B cell (primary cell): Measurements from ENCODE around the gene OR2G6. TPM values are rescaled to one million over a fixed set of nuclear protein-coding genes. Genes with fewer than 3 reads are reported as not detected.
"Not testable (repeated sequence)": the region's sequence is repeated elsewhere in the genome, so short reads cannot be mapped to it uniquely, and the experiment has no call there.

Experiments
- ATAC-seq: fragments of 200-7000 bp; cut with Tn5 transposase; one replicate; pipeline ENCODE4 v1.10.0; 2021; ENCODE audit warnings: low read depth, mild to moderate bottlenecking, moderate number of reproducible peaks, moderate library complexity
- CTCF ChIA-PET: fragments of 350-600 bp; sonication (Branson Sonifier 250); formaldehyde crosslinking; loops from one replicate; lab custom pipeline; 2021; ENCODE audit warnings: antibody characterized with exemption, inconsistent platforms; lab: Charles Lee
- POLR2A ChIA-PET: fragments of 350-600 bp; sonication (Branson Sonifier 250); formaldehyde crosslinking; loops from one replicate; lab custom pipeline; 2021; ENCODE audit warnings: antibody characterized with exemption; lab: Charles Lee
- DNase-seq: peaks from one replicate; pipeline ENCODE4 v3.0.0; 2013
- H2AFZ ChIP-seq: 2 replicates; pipeline ENCODE4 v1.6.1; 2012; ENCODE audit warnings: mild to moderate bottlenecking, low read depth, low read length; ENCODE audit not compliant: insufficient read depth, poor library complexity, severe bottlenecking
- H3K27ac ChIP-seq, 2 donors: 1 replicate in 1 of 2; 2 replicates in 1 of 2; pipeline ENCODE4 v1.5.1; 2012 to 2013; ENCODE audit warnings: low read length in 2 of 2, mild to moderate bottlenecking in 2 of 2, moderate library complexity in 1 of 2
- H3K27me3 ChIP-seq, 4 experiments: fragments of 200-600 bp in 1 of 4; sonication (generic) in 1 of 4; replicated peaks in 1 of 4; 1 replicate in 2 of 4; 2 replicates in 2 of 4; pipeline versions ENCODE4 v1.6.1 to v1.7.0; 2013 to 2016; ENCODE audit warnings: low read length in 3 of 4, mild to moderate bottlenecking in 2 of 4, mixed read lengths in 1 of 4, moderate library complexity in 1 of 4; ENCODE audit not compliant: insufficient read depth in 4 of 4, control insufficient read depth in 3 of 4; ENCODE audit errors: control extremely low read depth in 1 of 4
- H3K36me3 ChIP-seq, 2 experiments: replicated peaks in 1 of 2; 1 replicate in 1 of 2; 2 replicates in 1 of 2; pipeline versions ENCODE4 v1.6.1 to v1.7.1; 2013; ENCODE audit warnings: low read length in 1 of 2; ENCODE audit not compliant: insufficient read depth in 2 of 2, control insufficient read depth in 1 of 2; ENCODE audit errors: control extremely low read depth in 1 of 2, extremely low read depth in 1 of 2
- H3K4me1 ChIP-seq, 2 donors: fragments of 200-600 bp in 1 of 2; sonication (generic) in 1 of 2; 1 replicate in 1 of 2; 2 replicates in 1 of 2; pipeline versions ENCODE4 v1.5.1 to v1.6.1; 2013 to 2017; ENCODE audit warnings: low read length in 2 of 2; ENCODE audit not compliant: control insufficient read depth in 2 of 2, insufficient read depth in 2 of 2
- H3K4me2 ChIP-seq: replicated peaks from 2 replicates; pipeline ENCODE3; 2012; ENCODE audit warnings: mild to moderate bottlenecking, low read depth, low read length; ENCODE audit not compliant: poor library complexity, severe bottlenecking
- H3K4me3 ChIP-seq, 5 experiments: fragments of 200-600 bp in 1 of 5; sonication (generic) in 1 of 5; 1 replicate in 3 of 5; 2 replicates in 2 of 5; pipeline versions ENCODE4 v1.5.1 to v1.7.0; 2011 to 2016; ENCODE audit warnings: low read length in 4 of 5, mild to moderate bottlenecking in 4 of 5, low read depth in 2 of 5, control low read depth in 1 of 5, moderate library complexity in 1 of 5; ENCODE audit not compliant: insufficient read depth in 1 of 5; ENCODE audit errors: control extremely low read depth in 1 of 5, extremely low read depth in 1 of 5
- H3K79me2 ChIP-seq: fragments of 200-600 bp; sonication (generic); one replicate; pipeline ENCODE4 v1.6.0; 2016; ENCODE audit warnings: low read length; ENCODE audit not compliant: control insufficient read depth, insufficient read depth
- H3K9ac ChIP-seq: fragments of 200-600 bp; sonication (generic); 2 replicates; pipeline ENCODE4 v1.6.1; 2017; ENCODE audit warnings: mild to moderate bottlenecking, low read length, moderate library complexity
- H3K9me3 ChIP-seq, 3 donors: one replicate each; pipeline versions ENCODE4 v1.6.1 to v1.7.1; 2013; ENCODE audit warnings: low read length in 2 of 3; ENCODE audit not compliant: control insufficient read depth in 2 of 3, insufficient read depth in 1 of 3; ENCODE audit errors: control extremely low read depth in 1 of 3
- H4K20me1 ChIP-seq: 2 replicates; pipeline ENCODE4 v1.6.0; 2012; ENCODE audit warnings: mild to moderate bottlenecking, low read length; ENCODE audit not compliant: insufficient read depth, control insufficient read depth, poor library complexity, severe bottlenecking
- H3K27ac Mint-ChIP-seq: one replicate; pipeline ENCODE4 v1.8.0; 2021; ENCODE audit warnings: mixed read lengths
- H3K27me3 Mint-ChIP-seq: one replicate; pipeline ENCODE4 v1.8.0; 2021; ENCODE audit warnings: mixed read lengths
- H3K4me1 Mint-ChIP-seq: one replicate; pipeline ENCODE4 v1.8.0; 2021; ENCODE audit warnings: mixed read lengths
- H3K4me3 Mint-ChIP-seq: one replicate; pipeline ENCODE4 v1.8.0; 2021; ENCODE audit warnings: mixed read lengths
- H3K9me3 Mint-ChIP-seq: one replicate; pipeline ENCODE4 v1.8.0; 2022; ENCODE audit warnings: mixed read lengths; ENCODE audit not compliant: insufficient read depth
- WGBS: methylation state at CpG from one replicate; pipeline ENCODE4 v1.1.5; 2013; ENCODE audit warnings: missing lambda C conversion rate; ENCODE audit not compliant: insufficient coverage; 5-methylcytosine and 5-hydroxymethylcytosine counted together
- intact Hi-C: fragments of 100-400 bp; cut with micrococcal nuclease; formaldehyde crosslinking; loops from one replicate; pipeline ENCODE4 v1.10.0; 2022
- polyA minus RNA-seq: library from RNA; depleted of rRNA, polyadenylated mRNA; stranded (reverse); fragments of >200 nt; gene quantifications from 2 replicates; pipeline ENCODE4 v1.2.3, GENCODE V29; 2012
- polyA plus RNA-seq: library from polyadenylated mRNA; depleted of rRNA; stranded (reverse); fragments of >200 nt; gene quantifications from 2 replicates; pipeline ENCODE4 v1.2.3, GENCODE V29; 2012
- total RNA-seq, 2 donors: library from RNA; stranded (reverse); fragments of 120-200 nt in 1 of 2; gene quantifications; 1 replicate in 1 of 2; 2 replicates in 1 of 2; pipeline versions ENCODE4 v1.2.3 to v1.2.4, GENCODE V29; 2013 to 2022

Gene OR2G6
- total RNA-seq (1.7 and 1.8 TPM in 2 replicates), polyA plus RNA-seq (0.03 and 0.24 TPM in 2 replicates), polyA minus RNA-seq (0.09 and 0.86 TPM in 2 replicates)
- 0.16 TPM for total RNA-seq (2013)

DNA sequence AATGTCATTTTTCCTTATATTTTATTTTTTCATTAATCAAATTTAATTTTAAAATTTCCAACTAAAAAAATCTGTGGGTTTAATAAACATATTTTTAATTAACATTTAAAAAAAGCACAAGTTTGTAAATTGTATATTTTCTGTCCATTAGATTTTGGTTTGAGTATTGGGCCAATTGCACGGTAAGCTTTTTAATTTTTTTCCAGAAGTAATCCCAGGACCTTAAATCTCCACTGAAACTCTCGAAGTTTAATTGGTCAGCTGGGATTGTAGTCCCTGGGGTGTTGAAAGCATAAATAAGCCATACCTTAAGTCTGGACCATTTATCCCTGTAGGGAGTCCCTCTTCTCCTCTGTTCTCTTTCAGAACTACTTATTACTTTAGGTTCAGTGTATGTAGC, at the start of gene OR2G6:
OR2G6 (plus strand) TSS at position 301 of the 400 bp plus-strand sequence. CDS start 13,574 bp downstream, outside the sequence.
- no CpG with 5 or more reads among the region's 2 CpGs for WGBS
- H3K4me1 Mint-ChIP-seq, DNase-seq, H3K27ac ChIP-seq, ATAC-seq, H3K27me3 Mint-ChIP-seq, H3K36me3 ChIP-seq, H3K79me2 ChIP-seq, H3K27ac Mint-ChIP-seq, H3K9me3 Mint-ChIP-seq, POLR2A ChIA-PET, H3K9ac ChIP-seq, H3K4me1 ChIP-seq, H3K9me3 ChIP-seq, H3K4me3 ChIP-seq, H2AFZ ChIP-seq, H3K4me3 Mint-ChIP-seq, H4K20me1 ChIP-seq, intact Hi-C loops, H3K27me3 ChIP-seq, CTCF ChIA-PET, H3K4me2 ChIP-seq: not testable (repeated sequence)

GRCh38 chr1:248459117-248459516, 48.8 kb upstream of the OR2G6 start:
- WGBS: 92% methylated on average over 4 of the region's 7 CpGs
- H4K20me1 ChIP-seq, H3K36me3 ChIP-seq, H3K4me1 Mint-ChIP-seq, H3K27ac Mint-ChIP-seq, H3K4me3 Mint-ChIP-seq, ATAC-seq, POLR2A ChIA-PET, H3K4me2 ChIP-seq, H3K9me3 Mint-ChIP-seq, H3K27ac ChIP-seq, H3K4me1 ChIP-seq, CTCF ChIA-PET, H3K79me2 ChIP-seq, H3K27me3 ChIP-seq, DNase-seq, H3K9me3 ChIP-seq, H3K27me3 Mint-ChIP-seq, H3K4me3 ChIP-seq, intact Hi-C loops, H3K9ac ChIP-seq, H2AFZ ChIP-seq: not testable (repeated sequence)
